Measurements from ENCODE around the gene IKZF1.

The IKZF1 gene

GRCh38 chr7:50283731-50284130, 20.8 kb upstream of the IKZF1 start:
- no peak for DNase-seq (ENCODE audit: low read depth)

DNA sequence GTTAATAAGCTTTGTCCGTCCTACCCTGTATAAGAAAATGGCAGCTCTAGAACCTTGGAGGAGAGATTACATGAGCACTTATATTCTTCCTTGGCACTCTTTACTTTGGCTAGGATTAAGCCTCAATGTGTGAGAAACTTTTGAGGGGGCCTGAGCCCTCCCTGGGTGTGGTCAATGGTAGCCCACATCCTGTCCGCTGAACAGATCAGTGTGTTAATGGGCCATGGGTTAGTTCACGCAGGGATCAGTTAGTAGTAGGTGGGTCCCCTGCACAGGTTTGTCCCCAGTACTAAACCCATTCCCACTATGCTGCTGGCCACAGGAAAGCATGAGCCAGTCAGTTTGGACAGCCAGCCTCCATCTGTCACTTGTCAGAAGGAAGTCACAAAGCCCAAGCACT, 20.2 kb upstream of the IKZF1 start:
- DNase-seq (ENCODE audit: low read depth): no peak

DNA sequence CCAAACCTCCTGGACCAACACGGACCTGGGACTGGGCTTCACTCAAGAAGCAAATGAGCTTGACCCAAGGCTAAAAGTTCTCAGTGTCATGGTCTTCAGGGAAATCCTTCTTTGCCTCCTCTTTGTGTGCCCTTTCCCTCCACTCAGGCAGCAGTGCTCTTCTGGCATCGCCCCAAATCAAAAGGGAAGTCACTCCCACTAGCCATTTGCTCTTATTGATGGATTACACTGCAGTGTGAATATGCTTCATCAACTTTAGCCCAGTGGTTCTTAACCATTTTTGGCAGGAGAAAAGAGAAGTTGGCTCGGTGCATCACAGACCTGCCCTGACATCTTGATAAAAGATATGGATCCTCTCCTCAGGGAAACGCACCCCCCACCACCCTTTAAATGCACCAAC, 19.2 kb upstream of the IKZF1 start:
- no peak for DNase-seq (ENCODE audit: low read depth)

DNA sequence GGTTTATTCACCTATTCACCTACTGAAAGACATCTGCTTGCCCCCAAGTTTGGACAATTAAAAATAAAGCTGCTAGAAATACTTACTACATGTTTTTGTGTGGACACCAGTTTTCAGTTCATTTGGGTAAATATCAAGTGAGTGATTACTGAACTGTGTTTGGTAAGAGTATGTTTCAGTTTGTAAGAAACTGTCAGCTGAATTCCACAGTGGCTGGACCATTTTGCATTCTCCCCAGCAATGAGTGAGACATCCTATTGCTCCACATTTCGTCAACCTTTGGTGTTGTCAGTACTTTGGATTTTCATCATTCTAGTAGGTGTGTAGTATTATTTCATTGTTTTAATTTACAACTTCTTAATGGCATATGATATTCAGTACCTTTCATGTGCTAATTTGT, 17.4 kb upstream of the IKZF1 start:
- DNase-seq (ENCODE audit: low read depth): no peak

- no peak for DNase-seq (ENCODE audit: low read depth)
Measured at GRCh38 chr7:50292165-50292757, 12.3 kb upstream of the IKZF1 start.

- DNase-seq (ENCODE audit: low read depth): no peak
Measured at GRCh38 chr7:50292763-50293162, 11.8 kb upstream of the IKZF1 start.

GRCh38 chr7:50293509-50294179, 10.9 kb upstream of the IKZF1 start:
- no peak for DNase-seq (ENCODE audit: low read depth)

DNA sequence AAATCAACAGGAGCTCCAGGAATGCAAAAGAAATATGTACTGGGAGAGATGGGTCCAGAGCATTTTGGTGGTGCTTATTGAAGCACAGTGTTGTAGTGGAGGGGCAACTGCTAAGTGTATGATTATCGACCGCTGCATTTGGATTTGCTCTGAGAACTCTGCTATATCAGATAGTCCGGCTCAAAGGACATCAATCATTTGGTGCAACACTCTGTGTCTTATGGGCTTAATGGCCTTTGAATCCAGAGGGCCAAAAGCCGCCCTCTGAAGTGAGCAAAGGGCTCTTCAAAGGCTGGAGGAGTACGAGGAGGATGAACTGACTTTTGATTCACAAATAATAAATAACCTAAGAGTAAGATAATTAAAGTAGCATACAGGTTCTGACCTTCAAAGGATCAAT, 9.4 kb upstream of the IKZF1 start:
- DNase-seq (ENCODE audit: low read depth): no peak

DNA sequence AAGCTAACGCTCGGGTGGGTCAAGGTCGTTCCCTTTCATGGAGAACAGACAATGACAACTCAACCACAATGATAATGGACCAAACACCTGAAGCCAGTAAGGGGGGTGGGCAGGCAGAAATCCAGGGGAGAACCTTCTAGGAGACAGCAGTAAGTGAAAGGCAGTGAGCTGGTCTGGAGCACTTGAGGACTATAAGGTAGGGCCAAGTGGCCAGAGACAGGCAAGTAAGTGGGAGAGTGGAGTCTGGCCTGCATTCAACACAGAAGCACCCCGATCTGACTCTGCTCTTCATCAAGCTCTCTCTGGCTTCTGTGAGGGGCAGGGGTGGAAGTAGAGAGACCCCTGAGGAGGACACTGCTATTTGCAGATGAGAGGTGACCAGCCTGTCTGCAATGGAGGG, 7.7 kb upstream of the IKZF1 start:
- DNase-seq (ENCODE audit: low read depth): no peak

DNA sequence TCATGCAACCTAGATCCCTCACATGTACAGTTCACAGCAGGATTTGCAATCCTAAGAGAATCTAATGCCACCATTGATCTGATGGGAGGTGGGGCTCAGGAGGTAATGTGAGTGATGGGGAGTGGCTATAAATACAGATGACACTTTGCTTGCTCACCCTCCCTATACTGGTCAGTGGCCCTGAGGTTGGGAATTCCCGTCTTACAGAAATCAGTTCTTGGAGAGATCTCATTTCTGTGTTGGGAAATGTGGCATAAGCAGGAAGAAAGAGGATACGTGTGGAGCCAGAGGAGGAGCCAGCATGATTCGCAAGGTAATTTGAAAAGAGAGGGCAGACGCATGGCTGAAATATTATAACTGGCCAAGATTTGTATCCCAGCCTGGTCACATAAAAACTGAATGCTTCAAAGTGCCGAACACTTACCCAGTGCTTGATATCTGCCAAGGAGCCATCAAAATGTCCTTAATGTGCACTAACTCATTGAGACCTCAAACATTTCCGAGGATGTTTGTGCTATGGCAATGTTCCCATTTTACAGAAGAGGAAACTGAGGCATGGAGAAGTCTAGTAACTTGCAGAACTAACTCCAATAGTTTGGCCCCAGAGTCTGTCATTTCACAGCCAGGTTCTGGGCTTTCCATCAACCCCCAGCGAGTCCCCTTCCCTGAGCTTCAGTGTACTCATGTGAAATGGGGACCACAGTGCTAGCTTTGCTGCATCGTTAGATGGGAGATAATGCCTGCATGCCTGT, 5.5 kb upstream of the IKZF1 start:
- no peak for DNase-seq (ENCODE audit: low read depth)

DNA sequence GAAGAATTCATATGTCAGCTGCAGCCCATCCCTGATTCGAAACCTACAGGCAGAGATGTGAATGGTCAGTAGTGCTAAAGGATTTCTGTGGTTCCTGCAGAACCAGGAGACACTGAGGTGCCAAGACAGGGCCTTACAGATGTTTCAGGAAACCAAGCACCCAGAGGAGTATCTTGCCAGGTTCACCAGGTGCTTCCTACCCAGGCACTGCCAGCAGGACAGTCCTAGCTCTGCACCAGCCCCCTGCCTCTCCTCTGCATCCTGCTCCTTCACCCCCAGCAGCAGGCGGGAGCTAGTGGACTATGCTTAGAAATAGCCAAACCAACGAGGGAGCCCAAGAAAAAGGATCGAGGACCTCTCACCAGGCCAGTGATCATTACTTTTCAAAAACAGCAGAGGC, 4.2 kb upstream of the IKZF1 start:
- no peak for DNase-seq (ENCODE audit: low read depth)

GRCh38 chr7:50302486-50303334, 1.8 kb upstream of the IKZF1 start:
- DNase-seq (ENCODE audit: low read depth): no peak

DNA sequence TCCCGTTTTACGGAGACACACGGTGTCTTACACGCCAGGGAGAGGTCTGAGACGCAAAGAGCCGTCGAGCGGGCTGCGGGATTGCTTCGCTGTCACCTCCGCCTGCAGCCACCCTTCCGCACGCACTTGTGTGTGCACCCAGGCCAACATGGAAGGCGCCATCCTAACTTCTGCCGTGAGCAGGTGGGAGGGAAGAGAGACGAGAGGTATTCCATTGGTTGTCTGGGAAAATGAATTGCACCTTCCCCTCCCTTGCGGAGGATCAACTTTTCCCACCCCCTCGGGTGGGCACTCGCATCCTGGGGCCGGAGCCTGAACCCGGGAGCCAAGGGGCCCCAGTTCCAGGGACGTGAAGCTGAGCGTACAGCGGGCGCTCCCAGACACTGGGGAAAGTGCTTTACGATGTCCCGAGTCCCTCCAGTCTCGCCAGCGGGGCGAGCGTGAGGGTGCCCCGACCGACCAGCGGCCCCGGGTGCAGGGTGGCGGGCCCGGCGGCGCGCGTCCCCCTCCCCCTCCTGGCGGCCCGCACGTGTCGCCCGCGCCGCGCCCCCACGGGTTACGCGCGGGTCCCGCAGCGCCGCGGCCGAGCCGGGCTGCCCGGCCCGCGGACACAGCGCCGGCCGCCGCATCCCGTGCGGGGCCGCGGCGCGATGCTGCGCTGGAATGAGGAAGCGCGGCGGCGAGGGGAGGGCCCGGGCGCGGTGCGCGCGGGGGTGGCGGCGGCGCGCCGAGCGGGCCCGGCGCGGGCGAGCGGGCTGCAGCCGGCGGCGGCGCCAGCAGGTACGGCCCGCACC, 984 bp upstream of the IKZF1 start:
- DNase-seq (ENCODE audit: low read depth): no peak

DNA sequence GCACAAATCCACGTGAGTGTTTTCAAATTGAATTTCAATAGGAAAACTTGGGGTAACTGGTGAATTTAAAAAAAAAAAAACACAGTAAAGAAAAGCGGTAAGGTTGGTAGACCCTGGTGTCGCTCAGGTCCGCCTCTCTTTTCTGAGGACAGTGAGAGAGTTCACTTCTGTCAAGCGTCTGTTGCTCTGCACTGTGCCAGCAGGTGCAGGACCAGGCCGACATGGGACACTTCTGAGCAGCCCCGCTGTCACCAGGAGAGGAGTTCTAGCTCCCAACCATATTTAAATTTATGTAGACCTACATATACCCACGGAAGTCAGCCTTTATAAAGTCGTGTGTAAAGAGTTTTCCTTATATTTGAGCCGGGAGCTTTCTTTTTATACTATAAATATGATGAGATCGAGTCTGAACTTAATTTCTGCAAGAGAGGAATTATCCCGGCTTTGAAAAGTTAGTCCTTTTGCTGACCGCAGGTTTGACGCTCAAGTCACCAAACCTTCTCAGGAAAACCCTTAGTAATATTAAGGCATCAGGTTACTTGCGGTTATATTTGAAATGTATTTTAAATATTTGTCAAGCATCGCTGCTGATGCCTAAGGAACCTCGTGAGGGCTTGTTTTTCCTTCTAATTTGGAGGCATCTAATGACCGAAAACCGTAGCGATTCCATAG, 531 bp downstream of the IKZF1 start:
- DNase-seq (ENCODE audit: low read depth): no peak

- no peak for DNase-seq (ENCODE audit: low read depth)
Measured at GRCh38 chr7:50305583-50306493, 1.3 kb downstream of the IKZF1 start.

DNA sequence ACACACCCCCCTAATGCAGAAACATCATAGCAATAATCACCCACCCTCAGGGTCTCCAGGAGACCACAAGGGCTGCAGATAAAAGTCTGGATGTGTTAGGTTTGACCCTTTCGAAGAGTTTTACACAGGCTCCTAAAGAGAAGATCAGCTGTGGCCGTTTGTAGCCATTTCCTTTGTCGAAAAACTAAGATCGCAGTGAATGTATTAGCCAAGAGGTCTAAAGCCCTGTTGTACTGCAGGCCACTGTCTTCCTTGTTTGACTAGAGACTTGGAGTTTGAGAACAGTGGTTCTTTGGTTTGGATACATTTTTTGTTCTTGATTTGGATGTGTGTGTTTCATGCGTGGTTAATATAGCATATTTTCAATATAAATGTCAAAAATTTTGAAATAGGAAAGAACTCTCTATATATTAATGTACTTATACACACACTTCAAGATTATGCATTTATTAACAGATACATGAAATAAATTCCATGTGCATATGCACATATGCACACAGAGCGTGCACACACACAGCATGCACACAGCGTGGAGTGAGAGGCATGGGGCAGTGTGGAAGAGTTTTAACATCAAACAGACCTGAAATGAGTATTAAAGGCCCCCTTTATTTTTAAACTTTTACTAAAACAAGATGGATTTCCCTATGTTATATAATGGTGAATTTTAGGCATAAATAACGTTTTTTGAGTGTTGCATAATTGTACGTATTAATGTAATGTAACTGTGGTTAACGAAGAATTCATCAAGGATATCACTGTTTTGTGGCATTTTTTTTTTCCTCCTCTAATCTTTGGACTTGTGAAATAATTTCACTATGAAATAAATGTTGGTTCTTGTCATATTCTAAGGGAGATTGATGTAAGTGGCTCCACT, 2.2 kb downstream of the IKZF1 start:
- no peak for DNase-seq (ENCODE audit: low read depth)

DNA sequence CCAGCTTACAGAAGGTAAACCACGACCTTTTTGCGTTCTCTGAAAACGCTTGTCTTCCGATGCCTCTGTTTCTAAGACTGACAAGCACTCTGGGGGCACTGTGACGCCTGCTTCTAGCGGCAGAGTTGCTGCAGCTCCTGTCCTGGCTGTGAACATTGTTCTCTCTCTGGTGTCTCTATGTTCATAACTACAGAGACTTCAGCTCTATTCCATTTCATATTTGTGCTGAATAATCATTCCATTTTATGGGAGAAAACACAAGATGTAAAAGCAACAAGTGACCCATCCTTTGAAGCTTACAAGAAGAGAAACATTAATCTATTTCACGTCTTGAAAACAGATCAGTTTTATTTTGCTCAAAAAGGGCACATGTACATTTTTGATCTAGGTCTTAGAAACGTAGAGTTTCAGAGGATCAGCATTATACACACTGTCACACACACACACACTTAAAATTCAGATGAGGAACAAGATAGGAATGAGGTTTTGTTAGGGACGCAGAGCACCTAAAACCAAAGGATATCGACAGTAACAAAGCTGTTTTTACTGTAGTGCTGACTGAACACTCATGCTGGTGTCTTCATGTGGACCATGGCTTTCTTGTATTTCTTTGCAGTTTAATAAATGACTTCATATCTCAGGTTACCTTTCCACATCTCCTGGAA, 3.0 kb downstream of the IKZF1 start:
- no peak for DNase-seq (ENCODE audit: low read depth)

- no peak for DNase-seq (ENCODE audit: low read depth)
Measured at GRCh38 chr7:50308203-50308531, 3.7 kb downstream of the IKZF1 start.
